HG03342 (cell line): ENCODE measurements around the gene ACTL7B.
A peak's percentile ranks its signal among the peaks of the same experiment; 100 is the strongest.
"Not testable (repeated sequence)": the region's sequence is repeated elsewhere in the genome, so short reads cannot be mapped to it uniquely, and the experiment has no call there.

Experiments used
- ATAC-seq: cut with Tn5 transposase; IDR thresholded peaks from one replicate; pipeline ENCODE4 v1.9.1; 2021; ENCODE audit warnings: mild to moderate bottlenecking, moderate library complexity; ENCODE audit not compliant: unreplicated experiment

Gene ACTL7B

GRCh38 chr9:108869092-108869725 is 13.4 kb upstream of the ACTL7B start:
- ATAC-seq = no peak

- no peak for ATAC-seq
Observed at GRCh38 chr9:108867829-108868228, 12.0 kb upstream of the ACTL7B start.

GRCh38 chr9:108867116-108867515 is 11.3 kb upstream of the ACTL7B start:
- no peak for ATAC-seq

GRCh38 chr9:108866001-108866420 is 10.2 kb upstream of the ACTL7B start:
- ATAC-seq = no peak

GRCh38 chr9:108865037-108865436 is 9.3 kb upstream of the ACTL7B start:
- no peak for ATAC-seq

- no peak for ATAC-seq
Observed at GRCh38 chr9:108864446-108864845, 8.7 kb upstream of the ACTL7B start.

GRCh38 chr9:108863891-108864290 is 8.1 kb upstream of the ACTL7B start:
- ATAC-seq = no peak

GRCh38 chr9:108861997-108862396 is 6.2 kb upstream of the ACTL7B start, which contains the start of gene ACTL7A:
Gene ACTL7A (plus strand): TSS chr9:108862266. CDS start chr9:108862323, 57 bp downstream.
- ATAC-seq = no peak

- no peak for ATAC-seq
Observed at GRCh38 chr9:108861464-108861863, 5.7 kb upstream of the ACTL7B start.

- ATAC-seq = no peak
Observed at GRCh38 chr9:108860764-108861163, 5.0 kb upstream of the ACTL7B start.

GRCh38 chr9:108860354-108860753 is 4.6 kb upstream of the ACTL7B start:
- no peak for ATAC-seq

- peak; percentile 63 for ATAC-seq
Observed at GRCh38 chr9:108859459-108860114, 3.8 kb upstream of the ACTL7B start.

GRCh38 chr9:108857572-108857971 is 1.8 kb upstream of the ACTL7B start:
- no peak for ATAC-seq

GRCh38 chr9:108855529-108855886 is 278 bp downstream of the ACTL7B start:
- ATAC-seq = no peak

- ATAC-seq = no peak
Observed at GRCh38 chr9:108854641-108855528, 901 bp downstream of the ACTL7B start.

- no peak for ATAC-seq
Observed at GRCh38 chr9:108854094-108854493, 1.7 kb downstream of the ACTL7B start.

- ATAC-seq = no peak
Observed at GRCh38 chr9:108852079-108852478, 3.7 kb downstream of the ACTL7B start.

GRCh38 chr9:108851138-108851537 is 4.6 kb downstream of the ACTL7B start:
- ATAC-seq = no peak

GRCh38 chr9:108850293-108850897 is 5.4 kb downstream of the ACTL7B start:
- ATAC-seq = no peak

- not testable (repeated sequence) for ATAC-seq
Observed at GRCh38 chr9:108848296-108848695, 7.5 kb downstream of the ACTL7B start.

GRCh38 chr9:108845947-108846346 is 9.8 kb downstream of the ACTL7B start:
- ATAC-seq = no peak
